Loucy (cell line): ENCODE results near the gene MAS1L.

Source experiments
- H2AFZ ChIP-seq: fragments of 200-600 bp; sonication (generic); 2 replicates; pipeline ENCODE4 v1.6.0; 2016; ENCODE audit warnings: antibody characterized with exemption, mild to moderate bottlenecking, low read length, moderate library complexity
- H3F3A ChIP-seq: fragments of 200-600 bp; 2 replicates; pipeline ENCODE4 v1.6.0; 2016; ENCODE audit warnings: antibody characterized with exemption, low read depth, mild to moderate bottlenecking
- H3K27me3 ChIP-seq: fragments of 200-600 bp; sonication (generic); 2 replicates; pipeline ENCODE4 v1.6.1; 2014; ENCODE audit warnings: low read length, mild to moderate bottlenecking; ENCODE audit not compliant: insufficient read depth, poor library complexity, severe bottlenecking
- H3K36me3 ChIP-seq: fragments of 200-600 bp; sonication (generic); 2 replicates; pipeline ENCODE4 v1.6.1; 2016; ENCODE audit warnings: low read length; ENCODE audit not compliant: insufficient read depth
- H3K4me1 ChIP-seq: fragments of 200-600 bp; sonication (generic); 2 replicates; pipeline ENCODE4 v1.5.1; 2014; ENCODE audit warnings: low read length, mild to moderate bottlenecking; ENCODE audit not compliant: insufficient read depth, poor library complexity, severe bottlenecking
- H3K4me2 ChIP-seq: fragments of 200-600 bp; sonication (generic); 2 replicates; pipeline ENCODE4 v1.6.0; 2014; ENCODE audit warnings: antibody characterized with exemption, low read length, low read depth, mild to moderate bottlenecking; ENCODE audit not compliant: poor library complexity, severe bottlenecking
- H3K4me3 ChIP-seq: fragments of 200-600 bp; sonication (generic); 2 replicates; pipeline ENCODE4 v1.5.1; 2014; ENCODE audit warnings: low read length, mild to moderate bottlenecking, mixed read lengths; ENCODE audit not compliant: poor library complexity, severe bottlenecking
- H3K79me2 ChIP-seq: fragments of 200-600 bp; sonication (generic); 2 replicates; pipeline ENCODE4 v1.6.1; 2014; ENCODE audit warnings: low read length; ENCODE audit not compliant: insufficient read depth
- H3K9ac ChIP-seq: fragments of 200-600 bp; sonication (generic); 2 replicates; pipeline ENCODE4 v1.6.0; 2014; ENCODE audit warnings: mild to moderate bottlenecking, low read depth, low read length, moderate library complexity; ENCODE audit not compliant: poor library complexity, severe bottlenecking
- H3K9me2 ChIP-seq: fragments of 200-600 bp; sonication (generic); replicated peaks from 2 replicates; pipeline ENCODE4 v1.6.1; 2016; ENCODE audit warnings: low read depth, low read length, mixed read lengths
- H3K9me3 ChIP-seq: fragments of 200-600 bp; sonication (generic); 2 replicates; pipeline ENCODE4 v1.6.1; 2014; ENCODE audit warnings: mild to moderate bottlenecking, antibody characterized with exemption, low read length, low read depth; ENCODE audit not compliant: insufficient read depth
- H4K20me1 ChIP-seq: fragments of 200-600 bp; sonication (generic); 2 replicates; pipeline ENCODE4 v1.6.0; 2014; ENCODE audit warnings: antibody characterized with exemption, low read length, mild to moderate bottlenecking; ENCODE audit not compliant: insufficient read depth, poor library complexity, severe bottlenecking
- CTCF ChIP-seq: fragments of 200-600 bp; sonication (generic); conservative IDR thresholded peaks from 2 replicates; pipeline ENCODE4 v1.5.1; 2014; ENCODE audit warnings: mild to moderate bottlenecking, antibody characterized with exemption, low read length
- EZH2phosphoT487 ChIP-seq: fragments of 200-600 bp; IDR thresholded peaks from 2 replicates; pipeline ENCODE4 v1.6.1; 2018; ENCODE audit warnings: antibody characterized with exemption, mild to moderate bottlenecking, moderate library complexity, borderline replicate concordance

Gene MAS1L

GRCh38 chr6:29530671-29531310, 43.0 kb upstream of the MAS1L start:
- Histone ChIP-seq H3K79me2 (no peaks in the 10 kb centered on the region), H3K9ac (no peak overlapping the region), H2AFZ (no peak overlapping the region), H3K4me3 (no peak overlapping the region), H3K9me3 (no peaks in the 10 kb centered on the region), H3K9me2 (no peaks in the 10 kb centered on the region), H3K36me3 (no peaks in the 10 kb centered on the region), H3K4me2 (no peak overlapping the region), H3K4me1 (peaks cover 26% of the 10 kb centered on the region), H4K20me1 (no peaks in the 10 kb centered on the region), H3F3A (no peaks in the 10 kb centered on the region), H3K27me3 (no peaks in the 10 kb centered on the region)
- TF ChIP-seq EZH2phosphoT487, result no peak
- TF ChIP-seq CTCF, result no peak

GRCh38 chr6:29529956-29530355, 42.2 kb upstream of the MAS1L start:
- Histone ChIP-seq H3K9me3 (no peaks in the 10 kb centered on the region), H3K4me3 (no peak overlapping the region), H3K79me2 (no peaks in the 10 kb centered on the region), H3K9me2 (no peaks in the 10 kb centered on the region), H3K27me3 (no peaks in the 10 kb centered on the region), H3K9ac (no peak overlapping the region), H3K4me1 (peaks cover 34% of the 10 kb centered on the region), H3K36me3 (no peaks in the 10 kb centered on the region), H2AFZ (no peak overlapping the region), H4K20me1 (no peaks in the 10 kb centered on the region), H3F3A (0 out of 2 replicates have a peak, but pooled peaks cover 3% of the 10 kb centered on the region), H3K4me2 (no peak overlapping the region)
- TF ChIP-seq CTCF, result no peak
- no peak for TF ChIP-seq EZH2phosphoT487

- TF ChIP-seq CTCF (no peak), EZH2phosphoT487 (no peak)
- H3K9me3 ChIP-seq, result no peaks in the 10 kb centered on the region
- H2AFZ ChIP-seq, result no peak overlapping the region
- H3K9ac ChIP-seq, result no peak overlapping the region
- no peaks in the 10 kb centered on the region for H3K36me3 ChIP-seq
- no peaks in the 10 kb centered on the region for H4K20me1 ChIP-seq
- H3K79me2 ChIP-seq, result no peaks in the 10 kb centered on the region
- H3K27me3 ChIP-seq, result no peaks in the 10 kb centered on the region
- H3F3A ChIP-seq, result peaks cover 11% of the 10 kb centered on the region; the same call in 1 of the 2 replicates
- H3K9me2 ChIP-seq, result no peaks in the 10 kb centered on the region
- no peak overlapping the region for H3K4me3 ChIP-seq
- no peak overlapping the region for H3K4me2 ChIP-seq
- H3K4me1 ChIP-seq, result peaks cover 43% of the 10 kb centered on the region
These were observed 41.3 kb upstream of the MAS1L start for GRCh38 chr6:29528988-29529560.
